ENCODE measurements around the gene BDH1. TPM values are rescaled to one million over a fixed set of nuclear protein-coding genes. Genes with fewer than 3 reads are reported as not detected.
"Not testable (repeated sequence)": the region's sequence is repeated elsewhere in the genome, so short reads cannot be mapped to it uniquely, and the experiment has no call there.

The BDH1 gene
- total RNA-seq, 5 donors from 2014 or later (not counting 1 experiment from before 2014, with no cell fraction given), result 31.1 to 74.7 (median 68.9) TPM

GRCh38 chr3:197566155-197566554 lies 10.4 kb upstream of the BDH1 start:
- peaks cover 0 to 12% of the 10 kb centered on the region in 2 experiments for H3K27me3 ChIP-seq (replicated peaks in 1 of 2; ENCODE audit: control insufficient read depth in 2 of 2, extremely low read depth in 1 of 2, insufficient read depth in 2 of 2, low read length in 1 of 2)
- H3K36me3 Mint-ChIP-seq; H3K9me3 ChIP-seq; H3K27ac Mint-ChIP-seq; DNase-seq; ATAC-seq (replicated peaks in 1 of 4); CTCF ChIA-PET; H3K27ac ChIP-seq (ENCODE audit: low read length); H3K4me1 Mint-ChIP-seq; H3K36me3 ChIP-seq (ENCODE audit: control insufficient read depth in 2 of 2, extremely low read depth in 1 of 2, insufficient read depth in 1 of 2, low read length in 1 of 2); H3K4me1 ChIP-seq (ENCODE audit: control insufficient read depth in 1 of 2, extremely low read depth in 1 of 2, insufficient read depth in 2 of 2, low read length in 2 of 2); H3K4me3 Mint-ChIP-seq; POLR2A ChIA-PET; H3K4me3 ChIP-seq (ENCODE audit: control insufficient read depth in 1 of 2, extremely low read depth in 1 of 2, low read length in 1 of 2): not testable (repeated sequence)
- Mint-ChIP-seq H3K27me3 (peaks cover 6 to 12% of the 10 kb centered on the region in 2 donors), H3K9me3 (peaks cover 0 to 13% (median 2%) of the 10 kb centered on the region in 3 donors)

GRCh38 chr3:197564097-197564843 lies 8.5 kb upstream of the BDH1 start:
- ChIA-PET POLR2A (no interaction called here), CTCF (interaction anchor here in 1 of 2 donors (0.6 kb wide), 1 partner anchor 638 kb away, joined by 5 read pairs; no protein-coding TSS in a partner anchor)
- Histone ChIP-seq H3K27me3 (replicated peaks in 1 of 2; ENCODE audit: control insufficient read depth in 2 of 2, extremely low read depth in 1 of 2, insufficient read depth in 2 of 2, low read length in 1 of 2) (peaks cover 0 to 8% of the 10 kb centered on the region in 2 experiments), H3K9me3 (no peaks in the 10 kb centered on the region), H3K36me3 (ENCODE audit: control insufficient read depth in 2 of 2, extremely low read depth in 1 of 2, insufficient read depth in 1 of 2, low read length in 1 of 2) (no peaks in the 10 kb centered on the region), H3K4me3 (ENCODE audit: control insufficient read depth in 1 of 2, extremely low read depth in 1 of 2, low read length in 1 of 2) (no peak overlapping the region), H3K27ac (ENCODE audit: low read length) (no peak overlapping the region), H3K4me1 (ENCODE audit: control insufficient read depth in 1 of 2, extremely low read depth in 1 of 2, insufficient read depth in 2 of 2, low read length in 2 of 2) (no peaks in the 10 kb centered on the region)
- ATAC-seq (replicated peaks in 1 of 4), result no peak
- DNase-seq, result no peak
- no peak overlapping the region for H3K4me3 Mint-ChIP-seq
- peaks cover 0 to 10% (median 2%) of the 10 kb centered on the region in 3 donors for H3K9me3 Mint-ChIP-seq
- peaks cover 9 to 11% of the 10 kb centered on the region in 2 donors for H3K27me3 Mint-ChIP-seq
- no CpG with 5 or more reads among the region's 1 CpG for WGBS (ENCODE audit: insufficient coverage)
- H3K27ac Mint-ChIP-seq, result no peak overlapping the region
- peaks cover 0 to 4% (median 0%) of the 10 kb centered on the region in 3 donors for H3K4me1 Mint-ChIP-seq
- no peaks in the 10 kb centered on the region for H3K36me3 Mint-ChIP-seq

- H3K4me1 Mint-ChIP-seq, result peaks cover 0 to 4% (median 0%) of the 10 kb centered on the region in 3 donors
- no peaks in the 10 kb centered on the region for H3K36me3 Mint-ChIP-seq
- Histone ChIP-seq H3K9me3 (no peaks in the 10 kb centered on the region), H3K27ac (ENCODE audit: low read length) (no peak overlapping the region), H3K27me3 (replicated peaks in 1 of 2; ENCODE audit: control insufficient read depth in 2 of 2, extremely low read depth in 1 of 2, insufficient read depth in 2 of 2, low read length in 1 of 2) (peaks cover 2 to 7% of the 10 kb centered on the region in 2 experiments), H3K4me3 (ENCODE audit: control insufficient read depth in 1 of 2, extremely low read depth in 1 of 2, low read length in 1 of 2) (no peak overlapping the region), H3K4me1 (ENCODE audit: control insufficient read depth in 1 of 2, extremely low read depth in 1 of 2, insufficient read depth in 2 of 2, low read length in 2 of 2) (no peaks in the 10 kb centered on the region), H3K36me3 (ENCODE audit: control insufficient read depth in 2 of 2, extremely low read depth in 1 of 2, insufficient read depth in 1 of 2, low read length in 1 of 2) (no peaks in the 10 kb centered on the region)
- DNase-seq (no peak), ATAC-seq (replicated peaks in 1 of 4) (no peak)
- POLR2A ChIA-PET, result interaction anchor here in 1 of 2 donors (0.6 kb wide), 1 partner anchor 217 kb away, joined by 3 read pairs; no protein-coding TSS in a partner anchor
- H3K27me3 Mint-ChIP-seq, result peaks cover 12 to 15% of the 10 kb centered on the region in 2 donors
- 63% methylated on average over 4 of the region's 6 CpGs for WGBS (ENCODE audit: insufficient coverage)
- H3K4me3 Mint-ChIP-seq, result no peak overlapping the region
- peaks cover 0 to 10% (median 2%) of the 10 kb centered on the region in 3 donors for H3K9me3 Mint-ChIP-seq
- no peak overlapping the region for H3K27ac Mint-ChIP-seq
- CTCF ChIA-PET, result interaction anchor here in 1 of 2 donors (0.7 kb wide), 1 partner anchor 372 kb away, joined by 3 read pairs; no protein-coding TSS in a partner anchor
Measured at GRCh38 chr3:197562398-197563251, 6.9 kb upstream of the BDH1 start.

GRCh38 chr3:197561926-197562325 lies 6.2 kb upstream of the BDH1 start:
- Histone ChIP-seq H3K4me1 (ENCODE audit: control insufficient read depth in 1 of 2, extremely low read depth in 1 of 2, insufficient read depth in 2 of 2, low read length in 2 of 2) (no peaks in the 10 kb centered on the region), H3K27me3 (replicated peaks in 1 of 2; ENCODE audit: control insufficient read depth in 2 of 2, extremely low read depth in 1 of 2, insufficient read depth in 2 of 2, low read length in 1 of 2) (peaks cover 2% of the 10 kb centered on the region in 2 experiments), H3K9me3 (no peaks in the 10 kb centered on the region), H3K27ac (ENCODE audit: low read length) (no peak overlapping the region), H3K36me3 (ENCODE audit: control insufficient read depth in 2 of 2, extremely low read depth in 1 of 2, insufficient read depth in 1 of 2, low read length in 1 of 2) (no peaks in the 10 kb centered on the region), H3K4me3 (ENCODE audit: control insufficient read depth in 1 of 2, extremely low read depth in 1 of 2, low read length in 1 of 2) (no peak overlapping the region)
- H3K4me3 Mint-ChIP-seq, result no peak overlapping the region
- H3K4me1 Mint-ChIP-seq, result peaks cover 0 to 4% (median 0%) of the 10 kb centered on the region in 3 donors
- H3K9me3 Mint-ChIP-seq, result peaks cover 0 to 10% (median 2%) of the 10 kb centered on the region in 3 donors
- 20% methylated on average over 1 of the region's 5 CpGs for WGBS (ENCODE audit: insufficient coverage)
- DNase-seq, result no peak
- H3K36me3 Mint-ChIP-seq, result no peaks in the 10 kb centered on the region
- no peak overlapping the region for H3K27ac Mint-ChIP-seq
- H3K27me3 Mint-ChIP-seq, result peaks cover 12 to 15% of the 10 kb centered on the region in 2 donors
- CTCF ChIA-PET, result interaction anchor here in 1 of 2 donors (0.7 kb wide), 1 partner anchor 372 kb away, joined by 3 read pairs; no protein-coding TSS in a partner anchor
- ATAC-seq (replicated peaks in 1 of 4), result no peak
- POLR2A ChIA-PET, result no interaction called here

GRCh38 chr3:197559651-197560050 lies 3.9 kb upstream of the BDH1 start:
- DNase-seq (no peak), ATAC-seq (replicated peaks in 1 of 4) (no peak)
- no peak overlapping the region for H3K27ac ChIP-seq (ENCODE audit: low read length)
- no peaks in the 10 kb centered on the region for H3K9me3 ChIP-seq
- peaks cover 0 to 9% of the 10 kb centered on the region in 2 experiments for H3K4me1 ChIP-seq (ENCODE audit: control insufficient read depth in 1 of 2, extremely low read depth in 1 of 2, insufficient read depth in 2 of 2, low read length in 2 of 2)
- H3K4me1 Mint-ChIP-seq, result peaks cover 0 to 7% (median 3%) of the 10 kb centered on the region in 3 donors
- no peaks in the 10 kb centered on the region for H3K36me3 ChIP-seq (ENCODE audit: control insufficient read depth in 2 of 2, extremely low read depth in 1 of 2, insufficient read depth in 1 of 2, low read length in 1 of 2)
- no peak overlapping the region for H3K4me3 ChIP-seq (ENCODE audit: control insufficient read depth in 1 of 2, extremely low read depth in 1 of 2, low read length in 1 of 2)
- ChIA-PET POLR2A (interaction anchor here in 1 of 2 donors (0.8 kb wide), 1 partner anchor 276 kb away, joined by 4 read pairs; no protein-coding TSS in a partner anchor), CTCF (no interaction called here)
- no peaks in the 10 kb centered on the region for H3K36me3 Mint-ChIP-seq
- 60% methylated on average over 2 of the region's 3 CpGs for WGBS (ENCODE audit: insufficient coverage)
- H3K27me3 ChIP-seq (replicated peaks in 1 of 2; ENCODE audit: control insufficient read depth in 2 of 2, extremely low read depth in 1 of 2, insufficient read depth in 2 of 2, low read length in 1 of 2), result peaks cover 2% of the 10 kb centered on the region in 2 experiments
- no peak overlapping the region for H3K27ac Mint-ChIP-seq
- H3K4me3 Mint-ChIP-seq, result no peak overlapping the region
- peaks cover 12 to 15% of the 10 kb centered on the region in 2 donors for H3K27me3 Mint-ChIP-seq
- H3K9me3 Mint-ChIP-seq, result peaks cover 0 to 10% (median 2%) of the 10 kb centered on the region in 3 donors
